Hepatic stellate cell (primary cell): ENCODE results near the gene LRRC8C.

Source experiments
- DNase-seq: peaks from one replicate; pipeline ENCODE4 v3.0.0; 2011; ENCODE audit warnings: low spot score

LRRC8C gene

GRCh38 chr1:89732643-89733222 is 99.8 kb downstream of the LRRC8C start:
- DNase-seq, result no peak

DNA sequence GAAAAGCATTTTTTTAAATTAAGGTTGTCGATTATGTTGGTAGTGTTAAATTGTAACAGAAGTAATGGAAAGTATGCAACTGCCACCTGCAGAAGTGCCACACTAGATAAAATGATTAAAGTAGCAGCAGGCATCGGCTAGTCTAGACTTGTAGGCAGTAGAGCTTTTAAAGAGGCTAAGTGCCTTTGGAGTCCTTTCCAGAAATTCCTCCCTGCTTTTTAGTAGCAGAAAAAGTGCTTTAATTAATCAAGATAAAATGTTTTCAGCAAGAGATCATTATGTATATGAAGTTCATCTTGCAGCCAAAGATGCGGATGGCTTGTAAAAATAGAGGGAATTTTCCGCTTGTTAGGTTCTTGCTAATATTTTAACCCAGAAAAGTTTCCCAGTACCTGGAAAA is 100.8 kb downstream of the LRRC8C start:
- DNase-seq, result no peak

DNA sequence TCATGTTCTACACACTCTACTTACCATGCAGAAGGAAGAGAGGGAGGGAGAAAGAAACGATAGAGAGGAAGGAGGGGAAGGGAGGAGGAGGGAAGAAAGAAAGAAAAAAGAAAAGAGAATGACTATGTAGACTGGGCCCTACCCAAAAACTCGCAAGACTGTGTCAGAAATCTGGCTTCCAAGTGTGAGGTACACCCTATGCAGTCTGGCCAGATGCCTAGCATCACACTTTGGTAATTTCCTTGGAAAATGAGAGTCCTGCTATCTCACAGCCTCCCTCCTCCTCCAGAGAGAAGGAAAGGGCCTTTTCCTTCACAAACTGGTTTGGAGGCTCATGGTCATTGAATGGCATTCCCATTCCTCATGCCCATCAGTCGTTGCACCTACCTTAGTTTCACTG is 101.5 kb downstream of the LRRC8C start:
- no peak for DNase-seq

DNA sequence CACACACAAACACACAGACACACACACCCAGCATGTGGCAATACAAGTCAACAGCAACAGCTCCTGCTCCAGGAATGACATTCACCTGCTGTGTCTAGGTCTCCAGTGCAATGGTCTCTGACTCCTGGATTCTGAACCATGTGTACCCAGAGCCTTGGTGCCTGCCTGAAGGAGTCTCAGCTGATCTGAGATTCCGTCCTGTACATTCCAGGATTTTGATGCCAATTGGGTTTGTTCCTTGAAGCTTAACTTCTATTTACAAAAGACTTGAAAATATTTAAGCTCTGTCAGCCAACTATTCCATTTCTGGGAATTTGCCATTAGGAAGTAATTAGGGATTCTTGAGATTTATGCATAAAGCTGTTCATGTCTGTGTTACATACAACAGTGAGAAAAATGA is 102.6 kb downstream of the LRRC8C start:
- DNase-seq, result no peak

GRCh38 chr1:89736937-89737733 is 104.2 kb downstream of the LRRC8C start:
- no peak for DNase-seq

GRCh38 chr1:89737985-89738510 is 105.1 kb downstream of the LRRC8C start:
- no peak for DNase-seq

GRCh38 chr1:89739013-89739843 is 106.3 kb downstream of the LRRC8C start:
- DNase-seq, result no peak

GRCh38 chr1:89739844-89740216 is 106.9 kb downstream of the LRRC8C start:
- no peak for DNase-seq

DNA sequence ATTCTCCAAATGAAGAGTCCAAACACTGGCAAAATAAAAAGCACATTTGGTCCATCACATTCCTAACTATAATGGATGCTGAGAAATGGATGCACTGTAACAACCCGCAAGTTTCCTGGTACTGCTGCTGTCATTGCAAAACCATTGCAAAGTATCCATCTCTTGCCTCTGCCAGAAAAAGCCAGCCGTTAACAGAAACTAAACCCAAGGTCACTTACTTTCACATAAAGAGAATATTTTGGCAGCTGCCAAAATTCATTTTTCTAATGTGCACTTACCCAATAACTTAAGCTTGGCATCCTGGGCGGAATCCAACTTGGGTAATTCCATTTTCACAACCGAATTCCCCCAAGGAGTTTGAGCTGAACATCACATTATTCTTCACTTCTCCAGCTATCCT is 110.9 kb downstream of the LRRC8C start:
- DNase-seq, result no peak

DNA sequence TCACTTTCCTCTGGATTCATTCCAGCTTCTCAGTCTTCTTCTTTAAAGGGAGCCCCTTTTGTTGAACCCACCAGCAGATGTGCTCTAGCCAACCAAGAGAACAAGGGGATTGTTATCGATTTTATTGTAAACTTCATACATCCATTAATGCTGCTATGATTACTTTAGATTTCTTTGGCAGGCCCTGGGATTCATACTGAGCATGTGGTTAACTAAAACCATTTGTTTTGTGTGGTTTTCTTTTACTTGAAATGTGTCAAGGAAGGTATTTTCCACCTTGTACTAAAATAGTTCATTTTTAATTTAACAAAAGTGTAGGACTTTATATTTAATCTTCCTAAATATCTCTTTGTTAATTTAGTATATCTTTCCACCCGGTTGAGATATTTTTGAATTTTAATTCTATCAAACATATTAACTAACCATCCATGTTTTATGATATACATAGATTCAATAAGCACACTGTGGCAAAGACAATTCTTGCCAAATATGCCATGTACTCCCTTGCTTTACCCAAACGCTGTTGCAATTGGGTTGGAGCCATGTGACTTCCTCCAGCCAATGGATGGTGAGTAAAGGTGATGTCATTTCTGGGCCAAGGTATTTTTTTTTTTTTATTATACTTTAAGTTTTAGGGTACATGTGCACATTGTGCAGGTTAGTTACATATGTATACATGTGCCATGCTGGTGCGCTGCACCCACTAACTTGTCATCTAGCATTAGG is 113.7 kb downstream of the LRRC8C start:
- DNase-seq, result no peak

GRCh38 chr1:89753761-89754160 is 120.8 kb downstream of the LRRC8C start:
- no peak for DNase-seq

DNA sequence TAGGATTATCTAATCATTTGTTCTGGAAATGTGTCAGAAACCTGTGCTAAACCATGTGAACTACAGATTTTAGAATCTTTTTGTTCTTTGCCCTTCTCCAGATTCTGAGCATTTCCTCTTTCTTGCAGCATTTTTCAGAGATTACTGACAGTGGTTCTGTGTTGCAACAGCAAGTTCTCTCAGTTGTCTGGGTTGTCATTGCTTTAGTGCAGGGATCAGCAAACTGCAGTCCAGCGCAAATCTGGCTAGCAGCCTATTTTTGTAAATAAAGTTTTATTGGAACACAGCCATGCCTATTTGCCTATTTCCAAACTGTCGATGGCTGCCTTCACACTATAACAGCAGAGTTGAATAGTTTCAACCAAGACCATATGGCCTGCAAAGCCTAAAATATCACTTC is 121.6 kb downstream of the LRRC8C start:
- no peak for DNase-seq

DNA sequence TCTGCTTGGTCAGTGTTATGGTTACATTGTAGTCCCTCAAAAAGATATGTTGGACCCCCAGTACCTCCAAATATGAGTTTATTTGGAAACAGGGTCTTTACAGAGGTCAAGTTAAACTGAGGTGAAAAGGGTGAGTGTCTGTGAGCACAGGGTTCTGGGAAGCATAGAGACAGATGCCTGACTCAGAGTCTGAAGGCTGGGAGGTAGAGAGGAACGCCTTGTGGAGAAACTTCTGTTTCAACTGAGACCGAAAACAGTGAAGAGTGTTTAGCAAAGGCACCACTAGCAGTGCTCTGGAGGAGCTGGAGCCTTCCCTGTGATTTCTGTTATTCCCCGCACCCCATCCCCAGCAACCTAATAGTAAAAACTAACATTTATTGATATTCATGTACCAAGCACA is 122.7 kb downstream of the LRRC8C start:
- no peak for DNase-seq

- no peak for DNase-seq
These were observed 124.6 kb downstream of the LRRC8C start for GRCh38 chr1:89757532-89757931.

- DNase-seq, result no peak
These were observed 125.2 kb downstream of the LRRC8C start for GRCh38 chr1:89758156-89758555.

DNA sequence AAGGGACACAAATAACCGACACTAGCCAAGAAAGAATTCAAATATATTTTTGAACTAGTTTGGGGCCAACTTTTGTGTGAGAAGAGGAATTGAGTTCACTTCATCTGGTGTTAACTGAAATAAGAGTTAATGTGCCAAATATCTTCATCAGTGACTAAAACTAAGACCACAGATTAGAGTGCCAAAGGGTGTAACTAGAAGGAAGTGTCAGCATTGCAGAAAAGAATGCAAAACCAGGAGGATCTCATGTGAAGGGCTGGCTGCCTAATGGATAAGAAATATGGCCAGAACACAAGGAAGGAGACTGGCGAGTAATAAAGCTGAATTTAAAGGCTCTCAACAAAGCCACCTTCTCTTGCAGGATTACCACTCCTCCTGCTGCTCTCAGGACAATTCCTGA is 126.1 kb downstream of the LRRC8C start:
- no peak for DNase-seq

DNA sequence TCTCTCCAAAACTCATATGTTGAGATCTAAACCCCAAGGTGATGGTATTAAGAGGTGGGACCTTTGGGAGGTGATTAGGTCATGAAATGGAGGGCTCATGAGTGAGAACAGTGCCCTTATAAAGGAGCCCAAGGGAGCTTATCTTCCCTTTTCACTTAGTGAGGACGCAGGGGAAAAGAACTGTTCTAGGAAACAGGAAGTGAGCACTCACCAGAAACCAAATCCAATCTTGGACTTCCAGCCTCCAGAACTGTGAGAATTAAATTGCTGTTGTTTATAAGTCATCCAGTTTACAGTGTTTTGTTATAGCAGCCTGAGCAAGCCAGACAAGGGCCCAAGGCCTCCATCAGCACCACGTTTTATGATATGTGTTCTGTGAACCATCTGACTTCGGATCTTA is 127.6 kb downstream of the LRRC8C start:
- DNase-seq, result no peak

- DNase-seq, result no peak
These were observed 128.4 kb downstream of the LRRC8C start for GRCh38 chr1:89761338-89761737.

DNA sequence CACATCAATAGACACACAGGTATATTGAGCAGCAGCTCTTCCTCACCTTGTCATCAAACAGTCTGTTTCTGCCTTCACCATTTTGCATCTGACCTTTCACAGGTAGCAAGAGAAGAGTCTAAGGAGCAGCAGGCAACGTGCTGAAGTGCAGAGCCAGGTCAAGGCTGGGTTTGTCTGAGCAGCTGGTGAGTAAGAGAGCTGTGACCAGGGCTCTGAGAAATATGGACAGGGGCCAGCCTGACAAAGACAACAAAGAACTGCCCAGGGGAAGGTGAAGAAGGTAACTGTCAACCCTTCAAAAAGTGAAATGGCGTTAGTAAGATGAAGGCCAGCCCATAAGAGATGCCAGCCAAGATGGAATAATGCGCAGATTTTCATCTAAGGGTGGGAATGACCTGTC is 129.0 kb downstream of the LRRC8C start:
- DNase-seq, result no peak

- DNase-seq, result no peak
These were observed 129.5 kb downstream of the LRRC8C start for GRCh38 chr1:89762386-89762778.

- peak; percentile 84 for DNase-seq
These were observed 130.1 kb downstream of the LRRC8C start for GRCh38 chr1:89762779-89763648.
